ENCODE data around the gene FOXS1.
"Not testable (repeated sequence)": the region's sequence is repeated elsewhere in the genome, so short reads cannot be mapped to it uniquely, and the experiment has no call there.

The FOXS1 gene

GRCh38 chr20:31820228-31820627 is 25.2 kb downstream of the FOXS1 start:
- FAIRE-seq, result no peak

GRCh38 chr20:31819083-31819784 is 26.2 kb downstream of the FOXS1 start, which contains the start of gene MYLK2:
MYLK2 (plus strand) TSS chr20:31819356; CDS start chr20:31819581, 225 bp downstream.
- FAIRE-seq, result no peak

GRCh38 chr20:31818376-31818908 is 27.0 kb downstream of the FOXS1 start:
- no peak for FAIRE-seq

- FAIRE-seq, result no peak
These were observed 27.9 kb downstream of the FOXS1 start for GRCh38 chr20:31817461-31817860.

GRCh38 chr20:31816221-31816620 is 29.2 kb downstream of the FOXS1 start:
- no peak for FAIRE-seq

GRCh38 chr20:31815408-31816188 is 29.8 kb downstream of the FOXS1 start:
- no peak for FAIRE-seq

- not testable (repeated sequence) for FAIRE-seq
These were observed 31.3 kb downstream of the FOXS1 start for GRCh38 chr20:31814142-31814541.

- no peak for FAIRE-seq
These were observed 31.8 kb downstream of the FOXS1 start for GRCh38 chr20:31813611-31814010.

GRCh38 chr20:31811796-31812728 is 33.3 kb downstream of the FOXS1 start:
- no peak for FAIRE-seq

GRCh38 chr20:31811198-31811597 is 34.2 kb downstream of the FOXS1 start:
- FAIRE-seq, result no peak

GRCh38 chr20:31809661-31810060 is 35.7 kb downstream of the FOXS1 start:
- FAIRE-seq, result no peak

GRCh38 chr20:31808481-31808880 is 36.9 kb downstream of the FOXS1 start:
- no peak for FAIRE-seq

- no peak for FAIRE-seq
These were observed 38.6 kb downstream of the FOXS1 start for GRCh38 chr20:31806564-31807355.

GRCh38 chr20:31803552-31804291 is 41.7 kb downstream of the FOXS1 start:
- no peak for FAIRE-seq

- FAIRE-seq, result no peak
These were observed 43.9 kb downstream of the FOXS1 start for GRCh38 chr20:31801508-31801907.

- FAIRE-seq, result no peak
These were observed 48.0 kb downstream of the FOXS1 start for GRCh38 chr20:31797364-31797763.
